Measurements from ENCODE around the gene CDC16.
A peak's percentile ranks its signal among the peaks of the same experiment; 100 is the strongest.

The CDC16 gene

GRCh38 chr13:114230575-114230974 is 4.1 kb upstream of the CDC16 start:
- Histone ChIP-seq H3K9ac (no peak overlapping the region), H3K4me1 (ENCODE audit: low read depth, poor library complexity, severe bottlenecking) (peaks cover 33% of the 10 kb centered on the region), H4K20me1 (ENCODE audit: insufficient read depth) (no peaks in the 10 kb centered on the region), H3K27ac (no peak overlapping the region), H3K27me3 (ENCODE audit: insufficient read depth, low read depth) (no peaks in the 10 kb centered on the region), H3K36me3 (ENCODE audit: insufficient read depth) (no peaks in the 10 kb centered on the region), H3K4me3 (IDR thresholded peaks at IDR 0.05; ENCODE audit: insufficient read depth, low read depth, low read length) (no peak overlapping the region), H3K4me2 (no peak overlapping the region), H2AFZ (ENCODE audit: low read depth) (no peak overlapping the region), H3K79me2 (ENCODE audit: insufficient read depth, low read depth) (peaks cover 5% of the 10 kb centered on the region)
- TF ChIP-seq CTCF (conservative IDR thresholded peaks at IDR 0.05; ENCODE audit: low read depth, low read length) = no peak

GRCh38 chr13:114231886-114232285 is 2.8 kb upstream of the CDC16 start:
- no peak for TF ChIP-seq CTCF (conservative IDR thresholded peaks at IDR 0.05; ENCODE audit: low read depth, low read length)
- Histone ChIP-seq H4K20me1 (ENCODE audit: insufficient read depth) (no peaks in the 10 kb centered on the region), H2AFZ (ENCODE audit: low read depth) (no peak overlapping the region), H3K27me3 (ENCODE audit: insufficient read depth, low read depth) (no peaks in the 10 kb centered on the region), H3K79me2 (ENCODE audit: insufficient read depth, low read depth) (peaks cover 18% of the 10 kb centered on the region), H3K4me1 (ENCODE audit: low read depth, poor library complexity, severe bottlenecking) (peaks cover 32% of the 10 kb centered on the region), H3K4me3 (IDR thresholded peaks at IDR 0.05; ENCODE audit: insufficient read depth, low read depth, low read length) (no peak overlapping the region), H3K9ac (no peak overlapping the region), H3K27ac (no peak overlapping the region), H3K36me3 (ENCODE audit: insufficient read depth) (no peaks in the 10 kb centered on the region), H3K4me2 (no peak overlapping the region)

- H3K4me3 ChIP-seq (IDR thresholded peaks at IDR 0.05; ENCODE audit: insufficient read depth, low read depth, low read length) = no peak overlapping the region
- no peaks in the 10 kb centered on the region for H3K27me3 ChIP-seq (ENCODE audit: insufficient read depth, low read depth)
- peaks cover 29% of the 10 kb centered on the region for H3K4me1 ChIP-seq (ENCODE audit: low read depth, poor library complexity, severe bottlenecking)
- peaks cover 23% of the 10 kb centered on the region for H3K79me2 ChIP-seq (ENCODE audit: insufficient read depth, low read depth)
- H3K27ac ChIP-seq = peak overlapping the region; percentile 84
- H3K9ac ChIP-seq = peak overlapping the region; percentile 90; the same call in 1 of the 2 replicates
- peak overlapping the region; percentile 76; the same call in 1 of the 2 replicates for H2AFZ ChIP-seq (ENCODE audit: low read depth)
- peaks cover 5% of the 10 kb centered on the region; the same call in 1 of the 2 replicates for H3K36me3 ChIP-seq (ENCODE audit: insufficient read depth)
- H4K20me1 ChIP-seq (ENCODE audit: insufficient read depth) = no peaks in the 10 kb centered on the region
- H3K4me2 ChIP-seq = peak overlapping the region; percentile 53
- no peak for TF ChIP-seq CTCF (conservative IDR thresholded peaks at IDR 0.05; ENCODE audit: low read depth, low read length)
Observed at GRCh38 chr13:114234266-114234644, 442 bp upstream of the CDC16 start.

DNA sequence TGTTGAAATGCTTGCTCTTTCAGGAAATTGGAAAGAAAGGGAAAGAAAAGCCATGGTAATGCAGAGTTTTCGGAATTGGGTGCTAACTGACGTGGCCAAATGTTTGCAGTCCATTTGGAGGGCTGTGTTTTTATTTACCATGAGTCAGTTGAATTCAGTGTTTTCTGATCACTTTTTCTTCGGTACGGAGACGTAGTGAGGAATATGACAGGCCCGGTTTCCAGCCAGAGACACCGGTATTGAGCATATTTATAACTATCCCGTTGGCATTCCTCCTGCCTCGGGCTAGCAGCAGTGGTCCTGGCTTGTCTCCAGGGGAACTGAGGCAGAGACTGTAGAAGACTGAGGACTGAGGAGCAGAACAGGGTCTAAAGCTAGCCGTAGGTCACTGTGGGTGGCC is 1.0 kb downstream of the CDC16 start:
- H3K36me3 ChIP-seq (ENCODE audit: insufficient read depth) = peaks cover 5% of the 10 kb centered on the region; the same call in 1 of the 2 replicates
- peak overlapping the region; percentile 45 for H3K4me3 ChIP-seq (IDR thresholded peaks at IDR 0.05; ENCODE audit: insufficient read depth, low read depth, low read length)
- H3K27ac ChIP-seq = peak overlapping the region; percentile 84
- peak overlapping the region; percentile 90 for H3K9ac ChIP-seq
- peaks cover 21% of the 10 kb centered on the region for H3K4me1 ChIP-seq (ENCODE audit: low read depth, poor library complexity, severe bottlenecking)
- H2AFZ ChIP-seq (ENCODE audit: low read depth) = peak overlapping the region; percentile 28; the same call in 1 of the 2 replicates
- no peaks in the 10 kb centered on the region for H4K20me1 ChIP-seq (ENCODE audit: insufficient read depth)
- H3K4me2 ChIP-seq = peak overlapping the region; percentile 100
- H3K27me3 ChIP-seq (ENCODE audit: insufficient read depth, low read depth) = no peaks in the 10 kb centered on the region
- H3K79me2 ChIP-seq (ENCODE audit: insufficient read depth, low read depth) = peaks cover 23% of the 10 kb centered on the region
- TF ChIP-seq CTCF (conservative IDR thresholded peaks at IDR 0.05; ENCODE audit: low read depth, low read length) = no peak
